Measurements from ENCODE around the gene PLEKHA6.

DNA sequence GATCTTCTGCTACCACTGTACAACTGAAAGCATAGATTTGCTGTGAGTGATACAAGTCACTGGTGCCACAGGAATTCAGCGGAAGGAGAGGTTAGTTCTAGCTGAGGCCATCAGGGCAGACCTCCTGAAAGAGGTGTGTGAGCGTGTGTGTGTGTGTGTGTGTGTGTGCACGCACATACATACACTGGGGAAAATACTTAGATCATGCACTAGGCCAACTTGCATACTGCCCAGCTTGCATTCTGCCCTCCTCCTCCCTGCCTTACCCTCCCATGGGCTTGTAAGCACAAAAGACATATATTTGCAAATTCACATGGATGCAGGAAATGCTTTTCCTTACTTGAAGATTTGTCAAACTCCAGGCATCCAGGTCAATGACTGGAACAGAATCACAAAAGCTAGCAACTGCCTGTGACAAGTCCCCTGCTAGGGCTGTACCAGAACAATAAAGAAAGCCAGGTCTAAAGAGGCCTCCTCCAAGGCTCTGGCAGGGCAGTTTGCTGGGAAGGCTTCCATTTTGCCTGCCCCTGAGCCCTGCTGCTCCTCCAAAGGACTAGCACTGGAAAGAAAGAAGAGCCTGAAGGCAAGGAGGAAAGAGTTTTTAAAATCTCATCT lies 23.2 kb downstream of the PLEKHA6 start:
- TF ChIP-seq POLR2A (IDR thresholded peaks at IDR 0.05), result no peak
- TF ChIP-seq, protein P1, sequence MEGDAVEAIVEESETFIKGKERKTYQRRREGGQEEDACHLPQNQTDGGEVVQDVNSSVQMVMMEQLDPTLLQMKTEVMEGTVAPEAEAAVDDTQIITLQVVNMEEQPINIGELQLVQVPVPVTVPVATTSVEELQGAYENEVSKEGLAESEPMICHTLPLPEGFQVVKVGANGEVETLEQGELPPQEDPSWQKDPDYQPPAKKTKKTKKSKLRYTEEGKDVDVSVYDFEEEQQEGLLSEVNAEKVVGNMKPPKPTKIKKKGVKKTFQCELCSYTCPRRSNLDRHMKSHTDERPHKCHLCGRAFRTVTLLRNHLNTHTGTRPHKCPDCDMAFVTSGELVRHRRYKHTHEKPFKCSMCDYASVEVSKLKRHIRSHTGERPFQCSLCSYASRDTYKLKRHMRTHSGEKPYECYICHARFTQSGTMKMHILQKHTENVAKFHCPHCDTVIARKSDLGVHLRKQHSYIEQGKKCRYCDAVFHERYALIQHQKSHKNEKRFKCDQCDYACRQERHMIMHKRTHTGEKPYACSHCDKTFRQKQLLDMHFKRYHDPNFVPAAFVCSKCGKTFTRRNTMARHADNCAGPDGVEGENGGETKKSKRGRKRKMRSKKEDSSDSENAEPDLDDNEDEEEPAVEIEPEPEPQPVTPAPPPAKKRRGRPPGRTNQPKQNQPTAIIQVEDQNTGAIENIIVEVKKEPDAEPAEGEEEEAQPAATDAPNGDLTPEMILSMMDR (IDR thresholded peaks at IDR 0.05), result no peak
